Colonic mucosa (tissue), 4 donors: ENCODE data around the gene SELENOO. TPM values are rescaled to one million over a fixed set of nuclear protein-coding genes. Genes with fewer than 3 reads are reported as not detected.

Experiments used
- DNase-seq: peaks from one replicate; pipeline ENCODE4 v3.0.0-alpha.2; 2020
- H3K27ac ChIP-seq: fragments of 200-600 bp; one replicate; pipeline ENCODE4 v1.8.0; 2021
- H3K27me3 ChIP-seq: fragments of 200-600 bp; one replicate; pipeline ENCODE4 v1.8.0; 2021
- H3K36me3 ChIP-seq: fragments of 200-600 bp; one replicate; pipeline ENCODE4 v1.8.0; 2021
- H3K4me1 ChIP-seq: fragments of 200-600 bp; one replicate; pipeline ENCODE4 v1.8.0; 2021; ENCODE audit warnings: mild to moderate bottlenecking
- H3K4me3 ChIP-seq: fragments of 200-600 bp; one replicate; pipeline ENCODE4 v1.8.0; 2021
- H3K9ac ChIP-seq, 2 donors: one replicate each; pipeline ENCODE4 v1.7.0; 2013; ENCODE audit warnings: control low read depth in 2 of 2, low read depth in 2 of 2, low read length in 2 of 2
- H3K9me3 ChIP-seq: fragments of 200-600 bp; one replicate; pipeline ENCODE4 v1.8.0; 2021
- CTCF ChIP-seq: fragments of 200-600 bp; IDR thresholded peaks from one replicate; pipeline ENCODE4 v1.8.0; 2022; ENCODE audit warnings: antibody characterized with exemption, mild to moderate bottlenecking
- intact Hi-C: fragments of 100-400 bp; cut with DNase I; formaldehyde crosslinking; loops from one replicate; pipeline ENCODE4 v1.14.1; 2022
- total RNA-seq, 2 donors: library from RNA; stranded (reverse); fragmentation: NEBNext Ultra II Directional in 1 of 2; extraction: Animal tissue kit (Norgen Biotek cat#: 25700) in 1 of 2; gene quantifications; one replicate each; pipeline ENCODE4 v1.2.1, GENCODE V29; 2021
- donor health status: healthy.
- donor health status: DM: no; HTN: no; CAD: no.
- donor health status: DM: no; HTN: no; CAD: no.

Gene SELENOO
- total RNA-seq, 2 donors from 2014 or later = 29.1 to 36.9 TPM

- intact Hi-C loops = loop anchor here (10.0 kb wide), 1 partner anchor 246 kb away; the partner anchor contains the start of genes LMF2 and NCAPH2
- no peak for TF ChIP-seq CTCF
- H3K9me3 ChIP-seq = no peaks in the 10 kb centered on the region
- no peak for DNase-seq
- no peak overlapping the region for H3K27ac ChIP-seq
- no peak overlapping the region for H3K4me3 ChIP-seq
- peaks cover 24% of the 10 kb centered on the region for H3K27me3 ChIP-seq
- H3K9ac ChIP-seq = no peak overlapping the region
- no peaks in the 10 kb centered on the region for H3K36me3 ChIP-seq
- no peaks in the 10 kb centered on the region for H3K4me1 ChIP-seq
Observed at GRCh38 chr22:50258361-50259292, 57.8 kb downstream of the SELENOO start.

GRCh38 chr22:50259302-50259701 lies 58.5 kb downstream of the SELENOO start:
- intact Hi-C loops = loop anchor here (10.0 kb wide), 1 partner anchor 245 kb away; the partner anchor contains the start of genes LMF2 and NCAPH2
- DNase-seq = no peak

GRCh38 chr22:50260434-50260800 lies 59.6 kb downstream of the SELENOO start:
- no peak for DNase-seq
- Histone ChIP-seq H3K9ac (peak overlapping the region in 1 of 2 donors; percentile 12), H3K36me3 (no peaks in the 10 kb centered on the region), H3K4me3 (peak overlapping the region; percentile 30), H3K27me3 (peaks cover 24% of the 10 kb centered on the region), H3K4me1 (no peaks in the 10 kb centered on the region), H3K9me3 (no peaks in the 10 kb centered on the region), H3K27ac (no peak overlapping the region)
- no peak for TF ChIP-seq CTCF
- intact Hi-C loops = no loop called here

More at GRCh38 chr22:50259302-50259701, 58.5 kb downstream of the SELENOO start:
- no peak overlapping the region for H3K9ac ChIP-seq
- no peak for TF ChIP-seq CTCF
- no peaks in the 10 kb centered on the region for H3K9me3 ChIP-seq
- H3K4me1 ChIP-seq = no peaks in the 10 kb centered on the region
- no peaks in the 10 kb centered on the region for H3K36me3 ChIP-seq
- H3K27ac ChIP-seq = no peak overlapping the region
- no peak overlapping the region for H3K4me3 ChIP-seq
- H3K27me3 ChIP-seq = peaks cover 24% of the 10 kb centered on the region

- intact Hi-C loops = no loop called here
- peak overlapping the region; percentile 30 for H3K4me3 ChIP-seq
- no peaks in the 10 kb centered on the region for H3K36me3 ChIP-seq
- no peaks in the 10 kb centered on the region for H3K9me3 ChIP-seq
- no peaks in the 10 kb centered on the region for H3K4me1 ChIP-seq
- H3K9ac ChIP-seq = no peak overlapping the region
- TF ChIP-seq CTCF = no peak
- no peak overlapping the region for H3K27ac ChIP-seq
- no peak for DNase-seq
- peaks cover 24% of the 10 kb centered on the region for H3K27me3 ChIP-seq
Observed at GRCh38 chr22:50260801-50261614, 60.2 kb downstream of the SELENOO start.

GRCh38 chr22:50261615-50262459 lies 61.0 kb downstream of the SELENOO start, which contains the start of gene MAPK12:
MAPK12 (minus strand) TSS chr22:50261683; CDS start chr22:50261509, 174 bp downstream.
- Histone ChIP-seq H3K9ac (peak within 1 kb of the TSS in 1 of 2 donors; percentile 50), H3K9me3 (no peaks in the 10 kb centered on the region), H3K4me1 (no peaks in the 10 kb centered on the region), H3K27ac (no peak within 1 kb of the TSS), H3K27me3 (peaks cover 24% of the 10 kb centered on the region), H3K4me3 (peak within 1 kb of the TSS; percentile 30), H3K36me3 (no peaks in the 10 kb centered on the region)
- no peak for TF ChIP-seq CTCF
- no peak for DNase-seq
- intact Hi-C loops = no loop called here
